HG03457 (cell line): Measurements from ENCODE around the gene KRTAP10-12.
"Not testable (repeated sequence)": the region's sequence is repeated elsewhere in the genome, so short reads cannot be mapped to it uniquely, and the experiment has no call there.

ENCODE experiments used
- ATAC-seq: cut with Tn5 transposase; IDR thresholded peaks from one replicate; pipeline ENCODE4 v1.9.1; 2021; ENCODE audit warnings: moderate number of reproducible peaks; ENCODE audit not compliant: unreplicated experiment

Gene KRTAP10-12

GRCh38 chr21:44667612-44668011 is 29.4 kb upstream of the KRTAP10-12 start:
- ATAC-seq: no peak

GRCh38 chr21:44670642-44671432 is 26.1 kb upstream of the KRTAP10-12 start:
- no peak for ATAC-seq

- no peak for ATAC-seq
Measured at GRCh38 chr21:44671911-44672310, 25.1 kb upstream of the KRTAP10-12 start.

GRCh38 chr21:44677881-44678280 is 19.1 kb upstream of the KRTAP10-12 start:
- ATAC-seq: no peak

- ATAC-seq: no peak
Measured at GRCh38 chr21:44681152-44681551, 15.8 kb upstream of the KRTAP10-12 start.

GRCh38 chr21:44681861-44682579 is 15.0 kb upstream of the KRTAP10-12 start, which contains the start of gene KRTAP12-1:
KRTAP12-1 (minus strand) TSS chr21:44682163; CDS start chr21:44682123, 40 bp downstream.
- ATAC-seq: no peak

- no peak for ATAC-seq
Measured at GRCh38 chr21:44682580-44683151, 14.3 kb upstream of the KRTAP10-12 start.

- no peak for ATAC-seq
Measured at GRCh38 chr21:44684077-44684476, 12.9 kb upstream of the KRTAP10-12 start.

- no peak for ATAC-seq
Measured at GRCh38 chr21:44684483-44684882, 12.5 kb upstream of the KRTAP10-12 start.

GRCh38 chr21:44685050-44685449 is 11.9 kb upstream of the KRTAP10-12 start:
- ATAC-seq: not testable (repeated sequence)

GRCh38 chr21:44686000-44686781 is 10.8 kb upstream of the KRTAP10-12 start:
- ATAC-seq: no peak

GRCh38 chr21:44686843-44687561 is 10.0 kb upstream of the KRTAP10-12 start:
- no peak for ATAC-seq

- ATAC-seq: no peak
Measured at GRCh38 chr21:44687671-44688070, 9.3 kb upstream of the KRTAP10-12 start.

- not testable (repeated sequence) for ATAC-seq
Measured at GRCh38 chr21:44689740-44690139, 7.2 kb upstream of the KRTAP10-12 start.

GRCh38 chr21:44691686-44692085 is 5.3 kb upstream of the KRTAP10-12 start:
- no peak for ATAC-seq

- no peak for ATAC-seq
Measured at GRCh38 chr21:44692798-44693512, 4.0 kb upstream of the KRTAP10-12 start.

GRCh38 chr21:44694776-44695175 is 2.2 kb upstream of the KRTAP10-12 start:
- ATAC-seq: no peak

GRCh38 chr21:44695184-44695583 is 1.8 kb upstream of the KRTAP10-12 start:
- no peak for ATAC-seq

GRCh38 chr21:44695641-44696040 is 1.3 kb upstream of the KRTAP10-12 start:
- ATAC-seq: no peak

GRCh38 chr21:44696572-44696971 is 400 bp upstream of the KRTAP10-12 start:
- no peak for ATAC-seq
